GM19463 (cell line): ENCODE measurements around the gene ZNF536.
"Not testable (repeated sequence)": the region's sequence is repeated elsewhere in the genome, so short reads cannot be mapped to it uniquely, and the experiment has no call there.

Experiments
- ATAC-seq: cut with Tn5 transposase; IDR thresholded peaks from one replicate; pipeline ENCODE4 v1.9.1; 2021; ENCODE audit warnings: mild to moderate bottlenecking, moderate library complexity; ENCODE audit not compliant: unreplicated experiment

The ZNF536 gene

DNA sequence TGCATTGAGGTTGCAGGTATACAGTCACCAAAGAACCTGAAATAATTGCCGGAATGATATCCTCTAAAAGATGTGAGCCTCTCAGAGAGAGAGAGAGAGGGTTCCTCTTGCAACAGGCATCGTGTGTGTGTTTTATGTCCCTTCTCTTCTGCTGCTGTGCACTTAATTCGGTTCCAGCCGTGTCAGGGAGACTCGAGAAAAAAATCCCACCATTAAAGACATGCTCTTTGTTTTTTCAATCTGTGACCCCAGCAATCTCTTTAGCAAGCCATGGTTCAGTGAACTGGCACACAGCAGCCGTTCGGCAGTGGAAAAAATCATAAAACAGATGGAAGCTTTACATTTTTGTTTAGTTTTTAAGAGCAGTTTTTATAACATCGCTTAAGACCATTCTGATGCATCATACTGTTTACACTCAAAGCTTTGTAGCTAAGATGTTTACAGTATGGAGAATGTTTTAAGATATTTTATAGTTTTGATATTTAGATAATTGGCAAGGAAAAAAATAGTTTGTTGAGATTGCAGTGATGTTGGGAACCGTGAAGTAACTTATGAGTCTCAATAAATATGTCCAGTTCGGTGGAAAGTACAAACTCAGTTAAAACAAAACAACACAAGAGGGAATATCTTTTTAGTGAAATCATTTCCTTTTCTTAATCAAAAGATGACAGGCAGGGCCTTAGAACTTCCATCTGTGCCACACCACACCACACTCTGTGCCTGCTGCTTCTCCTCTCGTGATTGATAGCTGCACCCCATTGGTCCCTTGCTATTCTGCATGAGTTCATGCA is 31.2 kb upstream of the ZNF536 start:
- no peak for ATAC-seq

DNA sequence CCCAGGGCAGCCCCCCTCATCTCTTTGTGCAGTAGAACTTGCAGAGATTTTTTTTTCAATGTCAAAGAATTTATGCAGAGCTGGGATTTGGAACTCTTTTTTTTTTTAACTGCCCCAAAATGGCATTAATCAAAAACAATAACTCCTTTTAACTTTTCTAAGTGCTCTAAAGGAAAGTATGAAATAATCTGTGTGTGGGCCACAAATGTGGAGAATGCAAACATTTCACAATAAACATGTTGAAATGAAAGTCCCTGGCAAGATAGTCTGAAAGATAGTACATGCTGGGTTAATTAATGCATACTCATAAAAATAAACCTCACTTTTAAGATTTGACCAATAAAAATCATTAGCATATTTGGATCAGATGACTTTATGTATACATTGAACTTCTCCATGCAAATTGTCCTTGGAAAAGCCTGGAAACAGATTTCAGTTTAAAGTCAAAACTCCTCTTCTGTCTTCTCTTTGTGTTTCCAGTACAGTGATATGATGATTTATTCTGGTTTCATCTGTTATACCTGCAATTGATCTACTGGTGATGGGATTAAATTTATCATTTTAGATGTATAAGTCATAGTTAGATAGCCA is 30.5 kb upstream of the ZNF536 start:
- ATAC-seq = no peak

DNA sequence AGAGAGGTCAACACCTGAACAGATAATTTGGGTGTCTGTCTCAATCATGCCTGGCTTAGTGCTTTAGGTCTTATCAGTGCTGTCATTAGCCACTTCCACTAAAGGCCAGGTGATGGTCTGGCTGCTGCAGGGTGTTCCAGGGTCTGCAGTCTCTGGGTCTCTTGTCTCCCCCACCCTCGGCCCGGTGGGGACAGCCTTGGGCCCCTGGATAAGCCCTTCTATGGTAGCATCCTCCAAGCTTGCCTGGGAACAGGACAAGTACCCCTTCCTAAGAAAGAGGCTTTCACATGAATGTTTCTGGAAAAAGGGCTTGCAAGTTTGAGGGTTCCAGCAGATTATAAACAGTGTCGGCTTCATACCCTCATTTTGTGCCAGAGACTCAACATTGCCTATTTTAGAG is 29.3 kb upstream of the ZNF536 start:
- no peak for ATAC-seq

DNA sequence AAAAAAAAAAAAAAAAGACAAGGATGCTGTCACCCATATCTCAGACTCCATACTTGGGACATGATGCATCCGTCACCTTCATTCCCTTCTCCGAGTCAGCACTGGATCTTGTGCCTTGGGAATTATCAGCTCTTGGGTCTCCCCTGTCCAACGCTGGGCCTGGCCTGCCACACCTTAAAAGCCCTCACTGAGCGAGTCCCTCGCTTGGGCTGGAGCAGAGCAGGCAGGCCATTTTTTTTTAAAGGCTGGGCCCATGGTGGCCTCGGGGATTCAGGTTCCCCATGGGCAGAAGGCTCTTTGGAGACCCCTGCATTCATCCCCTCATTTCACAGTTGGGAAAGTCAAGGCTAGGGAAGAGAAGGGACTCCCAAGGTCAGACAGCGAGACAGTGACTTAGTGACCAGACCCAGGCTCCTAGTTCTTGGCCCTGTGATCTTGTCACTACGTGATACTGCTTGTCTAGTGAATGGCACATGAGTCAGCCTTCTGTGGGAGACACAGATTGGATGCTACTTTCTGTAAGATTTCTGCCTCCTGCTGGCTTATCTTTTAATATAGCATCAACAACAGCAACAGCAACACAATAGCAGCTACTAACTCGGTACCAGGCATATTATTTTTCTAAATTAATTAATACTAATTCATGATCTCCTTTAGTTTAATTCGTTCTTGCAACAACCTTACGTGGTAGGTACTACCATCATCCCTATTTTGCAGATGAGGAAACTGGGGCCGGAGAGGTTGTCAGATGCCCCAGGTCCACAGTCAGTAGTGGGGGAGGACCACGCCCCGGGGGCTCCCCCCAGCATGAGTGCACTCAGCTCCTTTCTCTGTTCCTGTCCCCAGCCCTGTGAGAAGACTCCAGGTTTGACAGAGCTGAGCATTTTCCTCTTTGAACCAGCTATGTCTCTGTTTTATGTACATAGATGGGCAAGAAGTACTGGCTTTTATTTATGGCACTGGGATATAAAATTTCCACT is 27.4 kb upstream of the ZNF536 start:
- no peak for ATAC-seq

DNA sequence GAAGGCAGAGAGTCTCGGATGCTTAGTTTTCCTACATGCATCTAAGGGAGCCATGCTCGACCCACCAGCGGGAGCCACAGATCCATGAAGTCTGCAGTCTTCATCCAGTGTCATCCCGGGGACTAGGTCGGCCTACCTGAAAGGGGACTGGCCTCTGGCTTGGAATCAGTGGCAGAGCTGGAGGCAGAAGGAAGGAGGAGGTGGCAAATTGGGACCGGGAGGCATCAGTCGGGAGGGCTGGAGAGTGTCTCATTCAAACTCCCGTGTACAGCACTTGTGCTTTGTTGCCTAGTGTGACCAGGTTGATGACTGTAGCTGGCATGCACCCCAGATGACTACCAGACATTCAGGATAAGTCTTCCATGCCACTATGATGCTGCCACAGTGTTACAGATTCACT is 26.5 kb upstream of the ZNF536 start:
- ATAC-seq = no peak

DNA sequence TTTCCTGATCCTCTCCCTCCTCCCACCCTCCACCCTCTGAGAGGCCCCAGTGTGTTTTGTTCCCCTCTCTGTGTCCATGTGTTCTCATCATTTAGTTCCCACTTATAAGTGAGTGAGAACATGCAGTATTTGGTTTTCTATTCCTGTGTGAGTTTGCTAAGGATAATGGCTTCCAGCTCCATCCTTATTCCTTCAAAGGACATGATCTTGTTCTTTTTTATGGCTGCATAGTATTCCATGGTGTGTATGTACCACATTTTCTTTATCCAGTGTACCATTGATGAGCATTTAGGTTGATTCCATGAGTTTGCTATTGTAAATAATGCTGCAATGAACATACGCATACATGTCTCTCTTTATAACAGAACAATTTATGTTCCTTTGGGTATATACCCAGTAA is 25.7 kb upstream of the ZNF536 start:
- not testable (repeated sequence) for ATAC-seq

DNA sequence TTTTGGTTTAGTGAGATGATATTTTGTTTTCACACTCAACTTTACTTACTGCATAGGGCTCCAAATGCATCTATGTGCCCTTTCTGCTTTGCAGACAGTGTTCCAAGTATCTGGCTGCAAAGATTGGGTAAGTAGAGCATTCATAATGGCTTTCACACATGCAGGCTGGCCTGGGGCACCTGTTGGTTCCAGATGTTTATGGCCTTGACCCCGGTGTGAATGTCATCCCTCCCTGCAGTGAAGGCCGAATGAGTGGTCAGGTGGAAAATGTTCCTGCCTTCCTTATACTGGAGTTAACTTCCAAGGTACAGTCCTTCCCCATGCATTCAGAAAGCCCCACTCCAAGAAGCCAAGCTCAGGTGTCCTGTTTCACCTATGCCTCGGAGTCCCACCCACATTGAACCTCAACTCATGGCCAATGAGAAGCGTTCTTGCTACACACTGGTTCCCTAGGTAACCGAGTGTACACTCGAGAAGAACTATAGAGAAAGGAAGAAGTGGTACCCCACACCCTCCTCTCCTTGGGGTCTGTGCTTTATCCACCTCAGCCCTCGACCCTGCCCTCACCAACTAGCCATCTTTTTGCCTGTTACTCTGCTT is 23.0 kb upstream of the ZNF536 start:
- no peak for ATAC-seq

DNA sequence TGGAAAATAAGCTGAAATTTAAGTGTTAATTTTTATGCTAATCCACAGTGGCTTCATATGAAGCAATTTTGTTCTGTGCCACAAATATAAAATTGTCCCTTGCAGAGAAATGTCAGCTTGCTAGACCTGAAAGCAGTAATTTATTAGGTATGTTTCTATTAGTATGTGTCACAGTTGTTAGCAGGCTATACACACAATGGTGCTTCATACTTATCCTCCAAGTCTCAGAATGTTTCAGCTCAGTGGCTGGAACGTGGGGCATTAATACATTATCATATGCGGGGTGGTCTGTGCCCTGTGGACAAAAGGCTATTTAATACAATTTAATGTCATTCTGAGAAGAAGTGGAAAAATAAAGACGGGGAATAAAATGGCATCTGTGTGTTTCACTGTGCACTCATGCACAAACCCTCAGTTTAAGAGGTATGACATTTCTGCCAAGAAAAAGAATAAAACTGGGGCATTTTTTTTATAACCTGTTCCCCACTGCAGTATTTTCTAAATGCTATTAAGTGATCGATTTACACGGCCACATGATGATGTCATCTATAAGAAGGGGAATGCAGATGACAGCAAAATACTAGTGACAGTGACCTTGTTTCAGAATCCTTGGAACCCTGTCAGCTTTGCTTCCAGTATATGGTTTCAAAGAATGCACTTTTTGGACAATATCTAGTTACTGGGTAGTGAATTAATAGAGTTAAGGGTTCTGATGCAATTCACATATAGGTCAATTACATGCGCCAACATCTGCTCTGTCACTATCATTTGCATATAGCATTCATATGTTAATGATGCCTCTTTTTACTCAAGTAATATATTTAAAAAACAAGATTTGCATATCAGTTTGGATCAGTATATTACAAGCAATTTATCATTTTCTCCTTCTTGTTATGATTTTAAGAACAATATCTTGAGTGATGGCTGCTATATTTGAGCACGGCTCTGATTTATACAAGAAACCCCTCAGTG is 21.2 kb upstream of the ZNF536 start:
- no peak for ATAC-seq

DNA sequence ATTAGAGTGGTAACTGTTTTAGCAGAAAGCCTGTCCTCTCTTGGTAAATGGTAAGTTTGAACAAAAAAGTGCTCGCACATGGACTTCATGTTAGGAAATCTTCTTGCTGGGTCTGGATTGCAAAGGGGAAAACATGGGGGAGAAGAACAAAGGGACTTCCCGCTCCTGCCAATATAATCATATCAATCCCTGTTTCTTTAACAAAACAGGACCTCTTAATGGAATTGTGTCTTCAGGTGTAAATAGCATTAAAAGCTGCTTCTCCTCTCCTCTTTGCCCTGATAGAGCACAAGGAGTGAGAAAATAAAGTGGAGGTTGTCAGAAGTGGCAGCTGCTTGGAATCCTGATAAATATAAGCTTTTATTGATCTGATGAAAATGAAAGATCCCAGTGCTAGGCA is 20.4 kb upstream of the ZNF536 start:
- no peak for ATAC-seq

DNA sequence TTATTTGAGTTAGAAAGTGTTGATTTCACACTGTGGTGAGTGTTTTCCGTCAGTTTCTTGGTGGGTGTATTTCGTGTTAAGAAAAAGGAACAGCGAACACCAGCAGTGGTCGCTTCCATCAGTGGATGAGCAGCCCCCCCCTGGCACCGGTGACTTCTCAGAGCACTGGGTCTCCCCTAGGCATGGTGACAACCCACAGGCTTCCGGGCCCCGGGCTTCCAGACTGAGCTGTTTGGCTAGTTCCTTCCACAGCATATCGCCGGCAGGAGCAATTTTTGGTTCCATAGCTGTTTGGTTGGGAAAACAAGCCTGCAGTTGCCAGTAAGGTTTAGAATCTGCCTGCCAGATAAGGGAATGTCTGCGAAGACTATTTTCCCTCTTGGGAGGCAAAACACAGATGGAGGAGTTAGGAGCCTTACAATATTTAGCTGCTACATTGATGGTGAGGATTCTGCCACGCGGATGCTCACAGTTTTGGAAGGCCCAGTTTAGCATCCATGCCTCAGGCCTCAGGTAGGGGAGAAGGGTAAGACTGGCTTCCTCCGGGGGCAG is 18.7 kb upstream of the ZNF536 start:
- no peak for ATAC-seq

DNA sequence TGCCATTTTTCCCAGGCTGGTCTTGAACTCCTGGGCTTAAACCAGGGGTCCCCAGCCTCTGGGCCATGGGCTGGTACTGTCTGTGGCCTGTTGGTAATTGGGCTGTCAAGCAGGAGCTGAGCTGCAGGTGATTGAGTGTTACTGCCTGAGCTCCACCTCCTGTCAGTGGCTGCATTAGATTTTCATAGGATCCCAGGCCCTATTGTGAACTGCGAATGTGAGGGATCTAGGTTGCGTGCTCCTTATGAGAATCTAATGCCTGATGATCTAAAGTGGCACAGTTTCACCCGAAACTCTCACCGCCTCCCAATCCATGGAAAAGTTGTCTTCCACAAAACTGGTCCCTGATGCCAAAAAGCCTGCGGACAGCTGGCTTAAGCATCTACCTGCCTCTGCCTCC is 16.6 kb upstream of the ZNF536 start:
- no peak for ATAC-seq

DNA sequence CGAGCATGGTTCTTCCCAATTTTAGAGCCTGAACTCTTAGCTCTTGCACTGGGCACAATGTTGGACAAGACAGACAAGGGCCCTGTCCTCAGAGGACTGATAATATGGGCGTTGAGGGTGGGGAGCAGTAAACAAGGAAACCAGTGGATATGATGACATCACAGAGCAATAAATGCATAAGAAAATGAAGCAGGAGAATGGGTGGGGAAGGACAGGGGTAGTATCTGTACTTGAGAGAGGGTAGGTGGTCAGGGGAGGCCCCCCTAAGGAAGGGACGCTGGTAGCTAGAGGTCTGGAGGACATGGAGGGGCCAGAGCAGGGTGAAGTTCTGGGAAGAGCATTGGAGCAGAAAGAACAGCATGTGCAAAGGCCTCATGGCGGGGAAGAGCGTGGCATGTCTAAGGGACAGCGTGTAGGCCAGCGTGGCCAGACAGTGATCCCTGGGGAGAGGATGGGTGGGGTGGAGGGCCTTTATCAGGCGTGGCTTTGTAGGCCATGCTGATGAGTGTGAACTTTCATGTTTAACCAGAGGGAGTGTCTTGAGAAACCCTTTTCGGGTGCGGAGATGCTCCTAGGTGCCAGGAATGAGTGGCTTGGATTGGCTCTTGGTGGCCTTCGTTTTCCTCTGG is 15.1 kb upstream of the ZNF536 start:
- no peak for ATAC-seq

DNA sequence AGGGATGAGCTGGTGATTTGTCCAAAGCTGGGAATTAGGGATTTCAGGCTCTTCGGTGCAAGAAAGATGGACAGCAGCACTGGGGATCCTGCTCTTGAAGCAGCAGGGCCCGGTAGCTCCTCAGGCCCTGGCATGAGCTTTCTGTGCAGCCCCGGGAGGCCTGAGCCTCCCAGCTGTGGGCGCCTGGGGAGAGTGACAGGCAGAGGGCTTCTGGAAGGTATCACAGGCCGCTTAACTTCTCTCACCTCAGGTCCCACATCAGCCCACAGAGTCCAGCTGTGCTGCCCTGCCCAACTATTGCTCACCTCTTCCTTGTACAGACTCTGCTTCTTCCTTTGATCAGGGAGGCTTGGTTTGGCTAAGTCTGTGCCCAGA is 14.6 kb upstream of the ZNF536 start:
- ATAC-seq = no peak

DNA sequence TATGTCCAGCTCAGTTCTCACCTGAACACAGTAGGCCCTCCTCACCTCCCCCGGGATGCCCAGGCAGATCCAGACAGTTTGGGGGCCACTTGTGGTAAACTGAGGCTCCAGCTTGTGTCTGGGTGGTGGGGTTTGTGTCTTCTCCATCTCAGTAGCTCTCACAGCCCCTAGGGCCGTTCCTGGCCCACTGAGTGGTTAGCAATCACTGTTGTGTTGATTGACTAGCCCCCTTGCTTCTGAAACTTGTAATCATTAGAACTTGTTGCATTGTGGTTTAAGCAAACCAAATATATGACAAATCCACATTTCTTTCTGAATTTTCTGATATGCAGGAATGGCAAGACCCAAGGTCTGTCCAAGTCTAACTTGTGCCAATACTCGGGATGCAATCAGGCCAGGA is 13.9 kb upstream of the ZNF536 start:
- no peak for ATAC-seq

DNA sequence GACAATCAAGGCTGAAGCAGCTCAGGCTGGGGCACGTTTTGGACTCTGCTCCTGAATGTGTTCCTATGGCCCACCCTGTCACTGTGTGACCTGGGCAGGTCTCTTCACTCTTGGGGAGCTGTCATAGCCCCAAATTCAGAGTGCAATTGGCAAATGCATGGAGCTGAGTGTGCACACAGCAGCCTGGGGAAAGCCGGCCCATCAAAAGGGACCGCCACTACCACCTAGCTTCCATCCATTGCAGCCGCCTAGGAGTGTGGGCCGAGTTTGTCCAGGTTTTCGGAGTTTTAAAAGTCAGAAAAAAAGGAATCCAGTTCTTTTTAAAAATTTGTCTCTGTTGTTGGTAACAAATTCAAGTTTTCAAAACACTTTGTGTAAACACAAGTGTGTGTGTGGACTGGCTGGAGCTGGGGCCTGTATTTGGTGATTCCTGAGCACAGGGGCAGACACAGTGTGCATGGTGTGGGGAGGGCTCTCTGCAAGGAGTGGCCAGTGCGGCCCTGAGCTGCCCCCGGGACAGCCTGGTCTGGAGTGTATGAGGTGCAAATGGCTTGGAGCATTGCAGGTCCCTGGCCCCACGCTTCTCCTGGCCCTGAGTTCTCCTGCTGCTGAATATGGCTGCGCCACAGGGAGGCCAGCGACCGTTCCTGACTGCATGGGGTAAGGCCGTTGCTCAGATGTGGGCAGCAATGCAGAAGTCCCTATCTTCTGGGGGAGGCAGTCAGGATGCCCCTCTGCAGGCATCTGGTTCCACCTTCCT is 13.2 kb upstream of the ZNF536 start:
- no peak for ATAC-seq

DNA sequence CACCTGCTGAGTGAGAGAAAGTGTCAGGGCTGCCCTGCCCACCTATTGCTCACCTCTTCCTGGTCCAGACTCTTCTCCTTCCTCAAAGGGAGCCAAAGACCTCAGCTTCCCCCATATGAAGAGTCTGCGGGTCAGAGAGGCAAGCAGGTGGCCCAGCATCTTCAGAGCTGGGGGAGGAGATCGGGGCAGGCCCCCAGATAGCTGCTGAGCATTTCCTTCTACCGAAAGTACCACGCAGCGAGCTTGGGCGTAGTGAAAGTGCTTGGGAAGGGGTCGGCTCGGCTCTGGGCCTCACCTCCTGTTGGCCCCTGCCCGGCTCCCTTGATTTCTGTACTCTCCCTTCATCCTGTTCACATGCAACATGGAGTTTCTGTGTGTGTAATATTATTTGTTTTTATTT is 12.2 kb upstream of the ZNF536 start:
- no peak for ATAC-seq

DNA sequence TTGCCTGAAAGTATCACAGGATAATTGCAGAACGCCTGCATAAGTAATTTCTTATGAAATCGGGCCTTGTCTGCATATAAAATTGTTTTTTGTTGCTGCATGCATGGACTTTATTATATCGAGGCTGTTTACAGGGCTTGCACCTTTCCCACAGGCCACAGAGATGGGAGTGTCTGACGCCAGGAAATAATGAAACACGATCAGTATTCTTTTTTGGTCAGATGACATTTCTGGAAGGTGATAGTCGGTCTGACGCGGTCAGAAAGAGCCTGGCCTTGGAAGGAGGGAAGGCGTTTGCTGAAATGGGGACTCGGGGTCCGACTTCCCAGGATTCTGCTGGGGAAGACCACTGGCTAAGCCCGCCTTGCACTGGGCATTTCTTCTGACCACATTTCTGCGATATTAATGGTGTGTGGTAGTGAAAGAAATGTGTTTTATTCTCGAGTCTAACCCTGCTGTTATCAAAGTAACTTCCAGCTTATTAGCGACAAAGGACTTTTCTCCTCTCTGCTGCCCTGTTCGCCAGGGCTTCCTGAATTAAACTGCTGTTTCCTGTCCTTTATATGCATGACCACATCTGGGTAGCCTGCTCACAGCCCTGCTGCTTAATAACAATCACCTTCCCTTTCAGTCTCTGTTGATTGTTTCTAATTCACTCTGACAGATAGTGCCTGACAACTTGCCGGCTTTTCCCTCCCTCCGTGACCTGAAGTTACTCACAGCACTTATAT is 11.6 kb upstream of the ZNF536 start:
- ATAC-seq = no peak

DNA sequence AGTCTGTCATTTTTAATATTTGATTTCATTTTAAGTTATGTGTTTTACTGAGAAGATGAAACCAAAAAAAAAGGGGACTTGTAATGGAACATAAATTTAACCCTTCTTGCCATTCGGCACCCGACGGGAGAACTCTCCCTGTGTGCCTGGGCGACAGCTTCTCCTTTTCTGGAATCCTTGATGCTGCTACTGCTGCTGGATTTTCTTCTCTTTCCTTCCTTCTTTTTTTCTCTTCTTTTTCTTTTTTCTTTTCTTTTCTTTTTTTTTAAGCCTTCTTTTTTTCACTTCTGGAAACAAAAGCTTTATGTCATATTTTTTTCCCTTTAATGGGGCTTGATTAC is 11.1 kb upstream of the ZNF536 start:
- no peak for ATAC-seq
